Measurements from ENCODE around the gene PCAT6.

DNA sequence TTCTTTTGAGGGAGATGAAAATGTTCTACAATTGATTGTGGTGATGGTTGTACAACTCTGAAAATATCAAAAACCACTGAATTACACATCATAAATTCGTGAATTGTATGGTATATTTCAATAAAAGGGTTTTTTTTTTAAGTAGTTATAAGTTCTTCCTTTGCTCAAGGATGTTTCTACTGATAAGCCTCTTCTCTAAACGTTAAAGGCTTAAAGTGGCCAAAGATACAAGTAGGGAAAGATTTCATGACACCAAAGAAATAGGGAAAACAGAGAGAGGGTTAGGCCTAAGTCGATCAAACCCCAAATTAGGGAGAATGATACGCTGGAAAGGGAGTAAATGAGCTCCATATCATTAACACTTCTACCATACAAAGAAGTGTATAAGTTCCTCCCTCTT is 6.6 kb upstream of the PCAT6 start:
- TF ChIP-seq, protein P1, sequence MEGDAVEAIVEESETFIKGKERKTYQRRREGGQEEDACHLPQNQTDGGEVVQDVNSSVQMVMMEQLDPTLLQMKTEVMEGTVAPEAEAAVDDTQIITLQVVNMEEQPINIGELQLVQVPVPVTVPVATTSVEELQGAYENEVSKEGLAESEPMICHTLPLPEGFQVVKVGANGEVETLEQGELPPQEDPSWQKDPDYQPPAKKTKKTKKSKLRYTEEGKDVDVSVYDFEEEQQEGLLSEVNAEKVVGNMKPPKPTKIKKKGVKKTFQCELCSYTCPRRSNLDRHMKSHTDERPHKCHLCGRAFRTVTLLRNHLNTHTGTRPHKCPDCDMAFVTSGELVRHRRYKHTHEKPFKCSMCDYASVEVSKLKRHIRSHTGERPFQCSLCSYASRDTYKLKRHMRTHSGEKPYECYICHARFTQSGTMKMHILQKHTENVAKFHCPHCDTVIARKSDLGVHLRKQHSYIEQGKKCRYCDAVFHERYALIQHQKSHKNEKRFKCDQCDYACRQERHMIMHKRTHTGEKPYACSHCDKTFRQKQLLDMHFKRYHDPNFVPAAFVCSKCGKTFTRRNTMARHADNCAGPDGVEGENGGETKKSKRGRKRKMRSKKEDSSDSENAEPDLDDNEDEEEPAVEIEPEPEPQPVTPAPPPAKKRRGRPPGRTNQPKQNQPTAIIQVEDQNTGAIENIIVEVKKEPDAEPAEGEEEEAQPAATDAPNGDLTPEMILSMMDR (conservative IDR thresholded peaks at IDR 0.05) = no peak
- no peak for TF ChIP-seq ZFX (IDR thresholded peaks at IDR 0.05)

Data from C4-2B (cell line).